IPS DF 19.7 (cell line): ENCODE data around the gene SYNGR3.
"Not testable (repeated sequence)": the region's sequence is repeated elsewhere in the genome, so short reads cannot be mapped to it uniquely, and the experiment has no call there.

ENCODE experiments used
- DNase-seq: peaks from one replicate; pipeline ENCODE4 v3.0.0-alpha.2; 2013; ENCODE audit warnings: low read depth, low spot score

The SYNGR3 gene

DNA sequence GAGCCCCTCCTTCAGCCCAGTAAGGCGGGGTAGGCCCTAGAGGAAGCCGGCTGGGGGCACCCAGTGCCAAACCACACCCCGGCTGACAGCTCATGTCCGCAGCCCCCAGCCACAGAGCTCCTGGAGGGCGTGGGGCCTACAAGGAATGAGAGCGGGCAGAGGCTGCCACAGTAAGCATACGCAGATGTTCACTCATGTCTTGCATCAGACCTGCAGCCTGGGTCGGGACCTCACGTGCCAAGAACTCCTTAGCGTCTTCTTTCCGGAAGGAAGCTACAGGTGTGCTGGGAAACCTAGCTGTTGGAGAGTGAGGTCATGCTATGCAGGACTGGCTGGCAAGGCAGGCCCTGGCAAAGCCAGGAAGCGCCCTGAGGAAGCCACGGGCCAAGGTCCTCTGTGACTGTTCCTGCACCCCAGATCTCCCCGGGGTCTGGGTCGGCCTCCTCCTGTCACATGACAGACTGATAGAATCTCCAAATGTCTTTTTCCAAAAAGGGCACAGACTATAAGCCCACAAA, 18.3 kb downstream of the SYNGR3 start:
- DNase-seq, result no peak

DNA sequence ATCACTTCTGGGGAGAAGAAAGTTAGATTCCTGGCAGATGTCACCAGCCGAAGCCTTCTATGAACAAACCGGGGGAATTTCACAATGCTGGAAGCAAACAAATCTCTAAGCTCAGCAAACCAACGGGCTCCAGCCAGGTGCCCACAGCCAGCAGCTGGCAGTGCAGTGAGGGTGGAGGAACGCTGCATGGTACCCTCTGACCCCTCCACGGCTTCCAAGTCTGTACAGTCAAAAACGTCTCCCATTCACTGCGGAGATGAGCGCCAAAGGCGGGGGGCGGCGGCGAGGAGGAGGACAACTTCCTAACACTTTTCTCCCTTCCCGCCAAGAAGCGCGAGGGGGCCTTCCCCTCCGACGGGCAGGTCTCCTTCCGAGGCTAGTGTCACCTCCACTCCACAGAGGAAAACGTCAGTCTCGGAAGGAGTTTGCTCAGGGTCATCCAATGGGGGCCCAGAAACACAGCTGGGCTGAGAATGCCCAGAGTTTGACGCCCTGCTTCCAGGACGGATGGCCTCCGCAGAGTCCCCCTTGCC, 18.9 kb downstream of the SYNGR3 start:
- DNase-seq, result no peak

DNA sequence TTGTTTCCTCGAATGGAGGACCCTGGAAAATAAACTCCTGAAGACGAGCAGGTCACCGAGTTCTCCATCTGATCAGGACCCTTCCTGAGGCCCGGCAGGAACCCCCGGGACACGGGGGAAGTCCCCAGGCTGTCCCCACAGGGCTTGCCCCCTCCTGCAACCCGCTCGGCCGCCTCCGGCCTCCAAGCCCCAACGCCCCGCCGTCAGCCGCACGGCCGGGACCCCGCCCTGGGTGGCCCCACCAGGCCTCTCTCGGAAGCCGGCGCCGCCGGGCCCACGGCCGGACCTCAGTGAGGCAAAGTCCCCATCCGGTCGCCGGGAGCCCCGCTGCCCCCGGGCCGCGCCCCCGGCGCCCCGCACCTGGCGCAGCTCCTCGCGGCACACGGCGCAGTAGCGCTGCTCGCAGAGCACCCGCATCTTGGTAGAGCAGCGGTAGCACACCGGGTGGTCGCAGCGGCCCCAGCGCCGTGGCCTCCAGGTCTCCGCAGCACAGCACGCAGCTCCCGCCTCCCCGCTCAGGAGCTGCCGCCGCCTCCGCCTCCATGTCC, 19.5 kb downstream of the SYNGR3 start:
- DNase-seq, result no peak

DNA sequence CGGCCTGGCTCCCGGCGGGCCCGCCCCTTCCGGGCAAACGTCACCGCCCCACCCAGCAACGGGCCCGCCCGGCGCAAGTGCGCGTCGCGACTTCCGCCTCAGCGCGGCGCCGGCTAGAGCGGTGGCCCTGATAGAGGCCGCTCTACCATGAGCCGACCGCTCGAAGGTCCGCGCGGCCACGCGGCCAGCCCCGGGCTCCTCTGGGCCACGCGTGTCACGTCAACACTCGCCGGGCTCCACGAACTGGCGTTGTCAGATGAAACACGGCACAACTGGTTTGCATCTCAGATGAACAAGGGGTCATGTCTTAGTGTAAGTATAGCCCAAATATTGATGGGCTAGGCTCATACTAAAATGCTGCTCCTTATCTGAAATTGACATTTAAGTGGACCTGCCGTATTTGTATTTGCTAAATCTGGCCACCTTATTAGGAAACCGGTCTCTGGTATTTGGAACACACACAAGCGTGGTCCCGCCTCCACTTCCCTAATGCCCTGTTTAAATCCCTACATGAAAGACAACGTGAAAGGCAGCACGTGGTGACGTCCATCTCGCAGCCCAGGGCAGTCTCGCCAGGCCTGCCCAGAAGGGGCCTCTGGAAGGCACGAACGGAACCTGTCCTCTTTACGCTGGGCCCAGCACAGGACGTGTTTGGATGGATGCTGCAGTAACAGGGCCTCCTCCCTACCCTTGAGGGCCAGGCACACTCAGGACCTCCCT, 20.2 kb downstream of the SYNGR3 start, which contains the start of gene ZNF598:
ZNF598 (minus strand) TSS at position 31 of the 720 bp plus-strand sequence.
- DNase-seq, result no peak

DNA sequence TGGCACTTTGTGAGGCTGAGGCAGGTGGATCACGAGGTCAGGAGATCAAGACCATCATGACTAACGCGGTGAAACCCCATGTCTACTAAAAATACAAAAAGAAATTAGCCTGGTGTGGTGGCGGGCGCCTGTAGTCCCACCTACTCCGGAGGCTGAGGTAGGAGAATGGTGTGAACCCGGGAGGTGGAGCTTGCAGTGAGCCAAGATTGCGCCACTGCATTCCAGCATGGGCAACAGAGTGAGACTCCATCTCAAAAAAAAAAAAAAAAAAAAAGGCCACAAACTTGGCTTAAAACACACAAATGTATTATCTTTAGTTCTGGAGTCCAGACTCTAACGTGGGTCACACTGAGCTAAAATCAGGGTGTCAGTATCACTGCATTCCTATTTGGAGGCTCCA, 22.0 kb downstream of the SYNGR3 start:
- not testable (repeated sequence) for DNase-seq

DNA sequence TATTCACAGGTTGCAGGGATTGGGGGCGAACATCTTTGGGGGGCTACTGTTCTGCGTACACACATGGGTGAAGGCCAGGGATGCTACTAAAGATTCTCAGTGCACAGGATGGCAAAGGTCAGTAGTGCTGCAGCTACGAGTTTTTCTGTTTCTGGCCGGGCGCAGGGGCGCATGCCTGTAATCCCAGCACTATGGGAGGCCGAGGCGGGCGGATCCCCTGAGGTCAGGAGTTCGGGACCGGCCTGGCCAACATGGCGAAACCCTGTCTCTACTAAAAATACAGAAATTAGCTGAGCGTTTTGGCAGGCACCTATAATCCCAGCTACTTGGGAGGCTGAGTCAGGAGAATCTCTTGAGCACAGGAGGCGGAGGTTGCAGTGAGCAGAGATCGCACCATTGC, 23.8 kb downstream of the SYNGR3 start:
- no peak for DNase-seq

DNA sequence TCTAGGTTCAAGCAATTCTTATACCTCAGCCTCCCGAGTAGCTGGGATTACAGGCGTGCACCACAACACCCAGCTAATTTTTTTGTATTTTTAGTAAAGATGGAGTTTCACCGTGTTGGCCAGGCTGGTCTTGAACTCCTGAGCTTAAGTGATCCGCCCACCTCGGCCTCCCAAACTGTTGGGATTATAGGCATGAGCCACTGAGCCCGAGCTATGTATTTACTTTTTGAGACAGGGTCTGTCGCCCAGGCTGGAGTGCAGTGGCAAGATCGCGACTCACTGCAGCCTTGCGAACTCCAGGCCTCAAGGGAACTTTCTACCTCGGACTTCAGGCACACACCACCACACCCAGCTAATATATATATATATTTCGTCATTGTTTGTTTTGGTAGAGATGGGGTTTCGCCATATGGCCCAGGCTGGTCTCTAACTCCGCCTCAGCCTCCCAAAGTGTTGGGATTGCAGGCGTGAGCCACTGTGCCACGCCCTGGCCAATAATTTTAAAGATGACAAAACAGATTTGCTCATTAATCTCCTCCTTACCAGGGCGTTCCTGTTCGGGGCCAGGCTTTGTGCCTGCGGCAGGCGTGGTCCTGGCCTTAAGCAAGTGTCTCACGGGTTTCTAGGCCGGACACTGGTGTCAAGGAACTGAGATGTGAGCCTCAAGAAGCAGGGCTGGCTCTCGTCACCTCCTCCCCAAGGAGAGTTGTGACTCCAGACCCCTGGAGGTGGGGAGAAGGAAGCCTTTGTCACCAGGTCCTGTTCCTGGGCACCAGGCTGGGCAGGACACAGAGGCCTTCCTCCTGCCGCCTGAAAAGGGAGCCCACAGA, 25.6 kb downstream of the SYNGR3 start:
- no peak for DNase-seq

DNA sequence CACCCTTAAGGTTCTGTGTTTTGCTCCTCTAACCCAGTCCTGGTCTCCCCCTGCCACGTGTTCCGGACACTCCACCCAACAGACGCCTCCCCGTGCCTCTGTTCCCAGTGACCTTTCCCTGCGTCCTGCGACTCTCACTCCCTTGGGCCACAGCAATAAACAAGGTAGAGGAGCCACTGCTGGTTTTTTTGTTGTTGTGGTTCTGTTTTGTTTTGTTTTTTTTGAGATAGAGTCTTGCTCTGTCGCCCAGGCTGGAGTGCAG, 26.1 kb downstream of the SYNGR3 start:
- DNase-seq, result no peak

DNA sequence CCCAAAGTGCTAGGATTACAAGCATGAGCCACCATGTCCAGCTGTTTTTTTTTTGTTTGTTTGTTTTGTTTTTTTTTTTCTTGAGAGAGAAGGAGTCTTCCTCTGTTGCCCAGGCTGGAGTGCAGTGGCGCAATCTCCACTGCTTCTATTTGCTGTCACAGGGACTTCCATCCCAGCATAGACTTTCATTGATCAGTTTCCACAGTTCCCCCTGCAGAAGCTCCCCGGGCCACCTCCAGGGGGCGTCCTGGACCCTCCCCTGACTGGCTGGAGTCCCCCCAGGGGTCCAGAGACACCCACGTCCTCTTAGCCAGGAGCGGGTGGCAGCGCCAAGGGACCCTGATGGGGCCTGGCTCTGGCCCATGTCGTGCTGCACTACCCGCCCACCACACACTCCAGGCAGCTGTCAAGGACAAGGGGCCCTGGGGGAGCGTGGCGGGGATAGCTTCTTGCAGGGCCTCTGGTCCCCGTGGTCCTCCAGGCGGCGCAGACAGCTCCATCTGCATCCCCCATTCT, 26.7 kb downstream of the SYNGR3 start:
- DNase-seq, result no peak

DNA sequence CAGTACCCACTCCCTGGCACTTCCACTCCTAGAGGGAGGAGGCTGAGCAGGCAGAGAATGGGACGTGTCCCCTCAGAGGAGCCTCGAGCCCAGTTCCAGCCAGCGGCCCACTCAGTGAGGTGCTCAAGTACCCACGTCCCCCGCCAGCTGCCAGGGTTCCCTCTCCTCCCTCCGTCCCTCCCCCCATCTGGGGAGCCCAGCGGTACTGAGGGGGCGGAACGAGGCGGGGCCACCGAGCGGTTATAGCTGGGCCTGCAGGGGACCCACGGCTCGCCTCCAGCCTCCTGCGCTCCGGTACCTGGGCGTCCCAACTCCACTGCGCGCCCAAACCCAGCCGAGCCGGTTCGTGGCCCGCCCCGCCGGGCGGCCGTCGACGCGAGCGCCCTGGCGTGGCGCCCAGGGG, 29.7 kb downstream of the SYNGR3 start, which contains the start of gene NPW:
NPW (plus strand) TSS at position 268 of the 403 bp plus-strand sequence.
- DNase-seq, result no peak

DNA sequence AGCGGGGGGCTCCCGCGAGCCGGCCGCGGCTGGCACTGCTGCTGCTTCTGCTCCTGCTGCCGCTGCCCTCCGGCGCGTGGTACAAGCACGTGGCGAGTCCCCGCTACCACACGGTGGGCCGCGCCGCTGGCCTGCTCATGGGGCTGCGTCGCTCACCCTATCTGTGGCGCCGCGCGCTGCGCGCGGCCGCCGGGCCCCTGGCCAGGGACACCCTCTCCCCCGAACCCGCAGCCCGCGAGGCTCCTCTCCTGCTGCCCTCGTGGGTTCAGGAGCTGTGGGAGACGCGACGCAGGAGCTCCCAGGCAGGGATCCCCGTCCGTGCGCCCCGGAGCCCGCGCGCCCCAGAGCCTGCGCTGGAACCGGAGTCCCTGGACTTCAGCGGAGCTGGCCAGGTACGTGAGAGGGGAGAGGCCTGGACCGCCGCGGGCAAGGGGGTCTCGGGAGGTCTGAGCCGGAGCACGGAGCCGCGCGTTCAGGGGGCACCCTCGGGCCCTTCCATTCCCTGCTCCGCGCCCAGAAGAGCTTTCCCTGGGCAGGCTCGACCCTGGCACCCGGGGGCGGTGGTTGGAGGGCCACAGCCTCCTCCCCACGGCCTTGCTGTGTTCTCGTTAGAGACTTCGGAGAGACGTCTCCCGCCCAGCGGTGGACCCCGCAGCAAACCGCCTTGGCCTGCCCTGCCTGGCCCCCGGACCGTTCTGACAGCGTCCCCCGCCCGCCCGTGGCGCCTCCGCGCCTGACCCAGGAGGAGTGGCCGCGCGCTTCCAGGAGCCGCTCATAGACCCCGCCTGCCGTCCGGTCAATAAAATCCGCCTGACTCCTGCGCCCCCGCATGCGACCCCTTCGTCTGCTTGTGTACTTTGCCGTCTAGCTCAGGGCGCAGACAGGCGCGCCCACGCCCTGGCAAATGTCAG, 30.4 kb downstream of the SYNGR3 start:
- no peak for DNase-seq

DNA sequence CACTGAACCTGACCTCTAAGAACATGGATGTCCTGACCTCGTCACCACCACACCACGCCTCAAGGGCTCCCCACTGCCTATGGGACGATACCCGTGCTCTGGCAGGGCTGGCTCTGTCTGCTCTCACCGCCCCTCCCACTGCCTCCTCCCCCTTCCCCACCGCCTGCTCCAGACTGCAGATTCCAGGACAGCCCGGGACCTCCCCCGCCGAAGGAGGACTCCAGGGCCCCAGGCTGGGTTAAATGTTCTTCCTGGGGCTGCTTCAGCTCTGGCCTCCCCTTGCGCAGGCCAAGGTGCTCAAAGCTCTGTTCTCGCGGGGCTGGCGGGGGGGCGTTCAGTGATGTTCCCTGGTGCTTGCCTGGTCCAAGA, 32.9 kb downstream of the SYNGR3 start:
- DNase-seq, result no peak

DNA sequence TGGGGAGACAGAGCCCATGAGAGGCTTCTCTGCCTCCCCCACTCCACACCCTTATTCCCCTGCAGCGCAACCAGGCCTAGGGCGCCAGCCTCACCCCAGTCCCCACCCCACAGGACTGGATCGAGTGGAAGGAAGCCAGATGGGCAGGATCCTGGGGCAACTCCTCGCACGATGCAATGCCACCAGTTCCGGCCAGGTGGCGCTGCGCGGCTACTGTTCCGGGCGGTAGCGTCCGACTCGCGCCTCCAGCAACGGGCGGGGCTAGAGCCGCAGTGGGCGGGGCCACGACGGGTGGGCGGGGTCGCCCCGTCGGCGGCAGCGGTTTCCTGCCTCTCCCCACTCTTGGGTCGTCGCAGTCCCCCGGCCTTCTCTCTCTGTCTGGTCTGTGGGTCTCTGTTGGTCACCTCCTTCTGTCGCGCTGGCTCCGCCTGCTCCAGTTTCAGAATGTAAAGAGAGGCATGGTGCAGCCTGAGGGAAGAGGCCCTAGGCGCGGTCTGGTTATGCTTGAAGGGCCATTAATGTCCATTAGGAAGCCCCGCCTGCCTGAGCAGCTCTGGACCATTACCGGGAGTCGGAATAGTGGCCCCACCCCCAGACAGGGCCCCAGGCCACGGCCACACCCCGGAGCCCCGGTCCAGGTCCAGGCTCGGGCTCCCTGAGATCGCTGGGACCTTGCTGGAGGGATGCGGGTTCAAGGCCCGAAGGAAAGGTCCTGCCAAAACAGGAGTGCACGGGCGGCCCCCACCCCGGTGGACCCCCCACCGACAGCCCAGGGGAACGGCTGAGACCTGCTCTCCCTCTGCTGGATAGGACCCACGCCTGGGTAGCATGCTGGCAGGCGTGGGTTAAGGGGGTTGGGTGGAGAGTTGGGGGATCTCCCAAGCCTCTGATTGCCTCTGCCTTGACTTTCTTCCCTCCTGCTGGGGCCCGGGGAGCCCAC, 33.6 kb downstream of the SYNGR3 start:
- DNase-seq, result no peak

DNA sequence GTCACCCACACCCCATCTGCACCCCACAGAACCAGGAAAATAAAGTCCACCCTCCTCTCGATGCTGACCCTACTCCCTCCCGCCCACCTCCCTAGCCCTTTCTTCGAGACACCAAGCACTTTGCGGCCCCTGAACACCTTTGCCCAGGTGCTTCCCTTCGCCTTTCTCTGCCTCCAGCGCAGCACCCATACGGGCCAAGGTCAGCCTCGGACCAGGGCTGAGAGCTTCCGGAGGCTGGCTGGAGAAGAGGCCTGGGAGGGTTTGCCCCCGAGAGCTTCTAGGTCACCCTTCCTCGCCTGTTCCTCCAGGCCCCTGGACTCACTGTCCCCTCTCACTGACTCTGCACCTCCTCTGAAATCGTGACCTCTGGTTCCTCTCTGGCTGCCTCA, 34.3 kb downstream of the SYNGR3 start:
- no peak for DNase-seq

DNA sequence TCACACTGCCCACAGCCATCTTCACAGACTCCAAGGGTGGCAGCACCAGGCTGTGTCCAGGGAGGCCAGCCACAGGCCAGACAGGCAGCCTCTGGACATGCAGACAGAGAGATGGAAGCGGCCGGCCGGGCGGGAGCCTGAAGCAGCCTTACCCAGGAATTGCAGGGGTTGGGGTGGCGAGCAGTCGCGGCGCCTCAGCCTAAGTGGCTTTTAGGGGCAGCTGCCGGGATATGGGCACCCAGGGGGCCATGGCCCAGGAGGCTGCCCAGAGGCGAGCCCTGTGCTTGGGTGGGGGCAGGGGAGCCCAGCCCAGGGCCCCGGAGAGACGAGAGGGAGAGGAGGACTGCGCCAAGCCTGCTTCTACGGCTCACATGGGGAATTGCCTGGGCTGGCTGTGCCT, 35.5 kb downstream of the SYNGR3 start:
- no peak for DNase-seq

DNA sequence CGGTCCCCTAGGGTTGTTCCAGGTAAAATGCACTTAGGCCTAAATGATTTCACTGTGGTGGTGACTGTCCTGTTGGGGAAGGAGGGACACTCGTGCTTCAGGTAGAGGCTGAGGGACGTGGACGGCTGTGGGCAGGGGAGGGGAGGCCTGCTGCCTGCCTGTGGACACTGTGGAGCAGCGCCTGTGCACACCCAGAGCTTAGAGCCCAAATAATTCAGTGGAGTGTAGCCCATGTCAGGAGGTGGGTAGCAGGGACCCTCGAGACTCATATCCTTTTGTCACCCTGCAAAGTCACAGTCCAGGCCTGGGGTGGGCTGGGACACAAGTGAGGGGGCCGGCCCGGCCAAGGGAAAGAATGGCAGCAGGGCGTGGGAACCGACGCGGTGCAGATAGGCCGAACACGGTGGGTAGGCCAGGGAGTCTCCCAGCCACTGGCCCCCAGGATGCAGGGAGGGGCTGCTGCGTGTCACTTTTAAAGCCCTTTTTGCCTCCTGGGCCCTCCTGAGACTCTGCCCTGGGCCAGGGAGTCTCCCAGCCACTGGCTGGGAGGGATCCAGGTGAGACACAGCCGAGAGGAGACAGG, 36.2 kb downstream of the SYNGR3 start:
- no peak for DNase-seq

DNA sequence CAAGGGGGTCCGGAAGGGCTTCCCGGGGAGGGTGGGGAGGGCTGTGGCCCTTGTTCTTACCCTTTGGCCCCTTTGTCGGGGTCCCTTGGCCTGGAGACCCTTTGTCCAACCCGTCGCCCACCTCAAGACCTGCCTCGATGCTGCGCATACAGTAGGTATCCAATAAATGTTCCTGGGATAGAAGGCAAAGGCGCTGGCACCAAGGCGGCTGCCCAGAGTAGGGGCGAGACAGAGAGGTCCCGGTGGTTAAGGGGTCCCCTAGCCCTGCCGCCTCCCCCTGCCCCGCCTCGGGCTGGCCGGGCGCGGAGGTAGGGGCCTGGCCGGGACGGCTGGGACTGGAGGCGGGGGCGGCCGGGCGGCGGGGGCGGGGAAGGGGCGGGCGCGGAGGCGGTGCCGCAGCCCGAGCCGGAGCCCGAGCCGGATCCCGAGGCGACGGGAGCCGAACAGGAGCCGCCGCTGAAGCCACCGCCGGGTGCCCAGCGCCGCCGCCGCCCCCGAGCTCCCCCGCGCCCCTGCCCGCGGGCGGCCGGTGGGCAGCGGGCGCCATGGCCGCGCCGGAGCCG, 36.8 kb downstream of the SYNGR3 start, which contains the start of gene NHERF2:
NHERF2 (plus strand) TSS at position 442 of the 563 bp plus-strand sequence; CDS start at position 546, 104 bp downstream.
- DNase-seq, result no peak

DNA sequence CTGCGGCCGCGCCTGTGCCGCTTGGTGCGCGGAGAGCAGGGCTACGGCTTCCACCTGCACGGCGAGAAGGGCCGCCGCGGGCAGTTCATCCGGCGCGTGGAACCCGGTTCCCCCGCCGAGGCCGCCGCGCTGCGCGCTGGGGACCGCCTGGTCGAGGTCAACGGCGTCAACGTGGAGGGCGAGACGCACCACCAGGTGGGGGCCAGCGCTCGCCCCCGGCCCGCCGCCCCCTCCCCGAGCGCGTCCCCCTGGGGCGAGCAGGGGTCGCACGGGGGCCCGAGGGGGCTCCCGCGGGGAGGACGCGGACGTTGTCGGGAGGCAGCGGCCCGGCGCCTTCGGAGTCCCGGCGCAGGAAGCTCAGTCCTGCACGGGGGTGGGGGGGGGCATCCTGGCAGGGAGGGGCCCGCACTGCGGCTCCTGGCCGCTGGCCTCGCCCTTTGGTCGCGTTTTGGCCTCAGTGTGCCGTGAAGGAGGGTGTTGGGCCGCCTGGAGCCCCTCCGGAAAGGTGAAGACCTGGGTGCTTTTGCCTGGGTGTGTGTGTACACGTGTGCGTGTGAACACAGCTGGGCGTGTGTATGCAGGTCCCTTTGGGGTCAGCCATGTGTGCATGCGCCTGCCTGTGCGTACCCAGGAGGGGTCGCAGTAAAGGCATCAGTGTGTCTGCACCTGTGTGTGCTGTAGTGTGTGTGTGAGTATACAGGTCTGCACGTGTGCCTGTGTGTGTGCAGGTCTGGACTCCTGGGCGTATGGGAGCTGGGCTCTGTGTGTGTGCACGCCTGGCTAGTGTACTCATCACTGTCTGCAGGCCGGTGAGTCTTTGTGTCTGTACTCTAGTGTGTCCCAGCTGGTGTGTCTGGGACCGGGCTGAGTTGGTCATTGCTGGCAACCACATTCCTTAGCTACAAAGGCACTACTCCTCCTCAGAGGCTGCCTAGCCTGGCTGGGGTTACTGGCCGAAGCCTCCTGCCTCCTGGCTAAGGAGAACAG, 37.5 kb downstream of the SYNGR3 start:
- DNase-seq, result no peak
